HG03095 (cell line): ENCODE results near the gene TARS3.

Experiments
- ATAC-seq: cut with Tn5 transposase; IDR thresholded peaks from one replicate; pipeline ENCODE4 v1.9.1; 2021; ENCODE audit warnings: moderate library complexity; ENCODE audit not compliant: unreplicated experiment

The TARS3 gene

DNA sequence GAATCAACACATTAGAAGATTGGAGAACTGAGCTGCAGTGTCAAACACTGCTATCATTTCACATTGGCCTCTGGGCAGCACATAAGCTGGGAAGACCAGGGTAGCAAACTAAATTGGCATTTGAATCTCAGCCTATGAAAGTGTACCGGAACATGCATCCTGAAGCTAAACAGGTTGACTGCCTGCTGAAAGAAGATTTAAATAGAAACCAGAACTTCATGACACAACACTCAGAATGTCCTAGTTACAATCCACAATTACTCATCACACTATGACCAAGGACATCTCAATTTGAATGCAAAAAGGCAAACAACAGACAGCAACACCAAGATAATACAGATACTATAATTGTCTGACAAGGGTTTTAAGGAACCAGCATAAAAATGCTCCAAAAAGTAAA is 98.3 kb downstream of the TARS3 start:
- ATAC-seq: no peak

GRCh38 chr15:101625184-101625583 is 99.1 kb downstream of the TARS3 start:
- ATAC-seq: no peak

DNA sequence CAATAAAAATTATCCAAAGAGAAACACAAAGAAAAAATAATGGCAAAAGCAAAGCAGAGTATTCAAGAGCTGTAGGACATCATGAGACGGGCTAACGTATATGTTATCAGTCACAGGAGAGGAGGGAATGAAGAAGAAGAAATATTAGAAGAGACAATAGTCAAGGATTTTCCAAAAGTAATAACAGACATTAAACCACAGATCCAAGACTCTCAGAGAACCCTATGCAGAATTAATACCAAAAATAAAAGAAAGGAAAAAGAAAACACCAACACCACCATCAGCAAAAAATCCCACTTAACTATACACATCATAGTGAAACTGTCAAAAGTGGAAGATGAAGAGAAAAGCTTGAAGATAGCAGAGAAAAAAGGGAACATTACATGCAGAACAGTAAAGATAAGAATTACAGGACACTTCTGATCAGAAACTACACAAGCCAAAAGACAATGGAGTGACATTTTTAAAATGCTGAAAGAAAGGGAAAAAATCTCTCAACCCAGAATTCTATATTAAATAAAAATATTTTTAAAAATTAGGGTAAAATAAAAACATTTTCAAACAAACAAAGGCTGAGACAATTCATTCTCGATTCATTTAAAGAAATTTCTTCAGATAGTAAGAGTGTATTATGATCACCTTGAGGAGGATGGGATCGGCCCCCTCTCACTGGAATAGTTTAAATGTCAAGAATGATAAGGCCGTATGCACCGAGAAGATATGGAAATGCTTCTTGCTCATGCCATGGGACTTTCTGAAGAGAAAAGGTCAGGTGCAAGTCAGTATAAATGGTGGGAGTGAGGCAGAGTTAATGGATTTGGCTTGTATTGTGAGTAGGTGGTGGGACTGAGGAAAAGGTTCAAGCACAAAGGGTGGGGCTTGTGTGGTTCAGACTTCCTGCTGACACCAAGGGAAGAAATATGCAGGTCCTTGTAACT is 100.6 kb downstream of the TARS3 start:
- no peak for ATAC-seq

- no peak for ATAC-seq
Measured at GRCh38 chr15:101621961-101622360, 102.3 kb downstream of the TARS3 start.

- no peak for ATAC-seq
Measured at GRCh38 chr15:101620671-101621070, 103.6 kb downstream of the TARS3 start.

GRCh38 chr15:101619615-101619865 is 104.7 kb downstream of the TARS3 start:
- no peak for ATAC-seq

GRCh38 chr15:101618851-101619614 is 105.2 kb downstream of the TARS3 start:
- no peak for ATAC-seq

DNA sequence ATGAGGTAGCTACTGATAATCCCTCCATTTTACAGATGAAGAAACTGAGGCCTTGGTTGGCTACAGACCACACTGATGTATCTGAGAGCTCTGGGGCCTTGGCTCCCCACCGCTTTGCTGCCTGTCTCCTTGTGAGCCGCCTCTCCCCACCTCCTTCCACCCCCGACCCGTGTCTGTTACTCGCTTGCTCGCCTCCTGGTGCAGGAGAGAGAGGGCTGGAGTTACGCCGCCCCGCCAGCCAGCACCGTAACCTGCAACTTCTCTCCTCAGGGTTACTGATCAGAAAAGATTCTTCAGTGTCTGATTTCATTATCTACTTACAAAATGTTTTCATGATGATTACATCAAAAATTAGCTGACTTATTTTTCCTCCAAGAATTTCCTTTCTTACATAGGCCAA is 106.2 kb downstream of the TARS3 start:
- no peak for ATAC-seq

- no peak for ATAC-seq
Measured at GRCh38 chr15:101617390-101617965, 106.8 kb downstream of the TARS3 start.

GRCh38 chr15:101615986-101616848 is 108.1 kb downstream of the TARS3 start:
- ATAC-seq: no peak

- no peak for ATAC-seq
Measured at GRCh38 chr15:101615414-101615985, 108.8 kb downstream of the TARS3 start.

DNA sequence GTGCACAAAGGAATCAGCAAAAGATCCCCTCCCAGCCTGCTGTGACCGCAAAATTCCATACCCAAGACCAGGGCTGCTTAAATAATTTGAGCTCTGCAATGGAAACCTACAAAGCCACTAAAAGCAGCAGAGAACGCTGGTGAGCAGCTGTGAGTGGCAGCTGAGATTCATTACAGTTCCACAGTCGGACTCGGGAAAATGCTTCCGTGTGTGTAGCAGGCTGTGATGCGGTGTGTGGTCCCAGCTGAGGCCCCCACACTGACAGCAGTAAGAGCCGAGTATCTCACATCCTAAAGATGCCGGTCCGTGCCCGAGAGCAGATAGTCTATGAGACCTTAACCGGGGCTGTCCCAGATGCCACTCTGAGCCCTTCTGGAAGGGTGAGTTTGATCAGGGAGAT is 109.5 kb downstream of the TARS3 start:
- no peak for ATAC-seq

DNA sequence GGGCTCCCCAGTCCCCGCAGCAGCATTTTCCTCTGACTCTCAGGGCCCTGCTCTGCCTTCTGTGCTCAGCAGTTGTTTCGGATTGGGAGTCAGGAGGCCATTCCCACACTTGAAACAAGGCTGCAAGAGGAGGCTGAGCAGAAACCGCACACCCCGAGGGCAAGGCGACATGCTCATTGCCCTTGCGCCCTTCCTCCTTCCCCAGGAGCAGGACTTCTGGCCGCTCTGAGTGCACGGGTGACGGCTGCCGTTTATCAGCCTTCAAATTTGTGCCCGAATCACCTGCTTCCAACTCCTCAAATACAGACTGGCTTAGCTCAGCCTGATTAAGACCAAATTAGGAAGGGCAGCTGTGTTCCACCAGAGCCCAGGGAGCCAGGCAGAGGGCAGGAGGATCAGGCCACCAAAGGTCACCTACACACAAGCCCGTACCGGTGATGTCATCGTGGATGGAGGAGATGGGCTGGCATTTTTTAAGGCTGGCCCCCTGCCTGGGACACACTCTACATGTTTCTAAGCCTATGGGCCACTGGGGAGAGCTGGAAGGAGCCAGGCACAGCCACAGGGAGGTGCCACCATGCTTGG is 110.2 kb downstream of the TARS3 start:
- ATAC-seq: no peak

- ATAC-seq: no peak
Measured at GRCh38 chr15:101613130-101614000, 110.9 kb downstream of the TARS3 start.

GRCh38 chr15:101612676-101613075 is 111.6 kb downstream of the TARS3 start:
- ATAC-seq: no peak

DNA sequence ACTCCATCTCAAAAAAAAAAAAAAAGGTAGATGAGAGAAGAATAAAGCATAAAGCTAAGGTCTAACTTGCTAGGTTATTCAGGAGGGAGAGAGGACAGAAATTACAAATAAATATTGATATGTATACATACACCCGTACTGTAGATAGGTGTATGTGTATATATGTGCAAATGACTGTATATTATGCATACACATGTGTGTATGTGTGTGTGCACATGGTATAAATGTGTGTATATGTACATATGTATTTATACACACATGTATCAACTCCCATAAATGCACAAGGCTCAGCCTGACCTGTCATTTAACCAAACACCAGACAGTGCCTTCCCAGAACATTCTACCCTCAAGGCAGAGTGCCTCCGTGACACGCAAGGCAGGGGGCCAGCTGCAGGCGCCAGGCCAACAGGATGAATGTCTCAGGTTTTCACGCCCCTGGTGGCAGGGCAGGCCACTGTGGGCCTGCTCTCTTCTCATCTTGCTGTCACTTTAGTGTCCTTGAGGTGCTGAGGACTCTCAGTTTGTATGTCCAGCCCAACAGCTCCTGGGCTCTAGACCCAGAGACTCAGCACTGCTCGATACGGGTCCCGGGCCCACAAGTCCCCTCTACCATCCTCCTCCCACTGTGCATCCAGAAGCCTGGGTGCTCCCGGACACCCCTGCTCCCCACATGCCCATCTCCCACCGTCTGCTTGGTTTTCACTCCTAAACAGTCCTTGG is 112.5 kb downstream of the TARS3 start:
- ATAC-seq: no peak

DNA sequence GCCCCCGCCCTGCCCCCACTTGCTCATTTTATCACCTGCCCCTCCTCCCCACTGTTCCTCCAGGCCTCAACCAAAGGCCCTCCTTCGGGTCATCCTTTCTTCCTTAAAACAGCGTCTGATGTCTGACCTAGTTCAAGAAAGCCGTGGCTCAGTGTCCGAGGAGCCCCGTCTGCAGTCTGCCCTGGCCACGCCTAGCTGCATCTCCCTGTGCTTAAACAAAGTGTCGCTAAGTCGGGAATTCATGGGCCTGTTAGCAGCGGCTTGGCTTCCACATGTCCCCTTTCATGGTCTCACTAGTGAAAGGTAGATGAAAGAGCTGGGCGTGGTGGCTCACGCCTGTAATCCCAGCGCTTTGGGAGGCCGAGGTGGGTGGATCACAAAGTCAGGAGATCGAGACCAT is 113.3 kb downstream of the TARS3 start:
- no peak for ATAC-seq

GRCh38 chr15:101610611-101611000 is 113.7 kb downstream of the TARS3 start:
- no peak for ATAC-seq
